Esophagus squamous epithelium (tissue), 4 donors: ENCODE results near the gene RAPGEF4.

Experiments
- POLR2A ChIP-seq, 4 donors: fragments of 450-650 bp; IDR thresholded peaks; one replicate each; pipeline ENCODE4 v1.6.1; 2017; ENCODE audit warnings: antibody characterized with exemption in 4 of 4, mild to moderate bottlenecking in 4 of 4, moderate library complexity in 3 of 4
- TF ChIP-seq, protein P1 (sequence below), 6 experiments: fragments of 450-650 bp in 4 of 6; fragments of 200-600 bp in 2 of 6; sonication (generic) in 2 of 6; IDR thresholded peaks; one replicate each; pipeline ENCODE4 v1.5.1; 2016 to 2019; ENCODE audit warnings: antibody characterized with exemption in 6 of 6, mild to moderate bottlenecking in 4 of 6, moderate library complexity in 4 of 6

DNA sequence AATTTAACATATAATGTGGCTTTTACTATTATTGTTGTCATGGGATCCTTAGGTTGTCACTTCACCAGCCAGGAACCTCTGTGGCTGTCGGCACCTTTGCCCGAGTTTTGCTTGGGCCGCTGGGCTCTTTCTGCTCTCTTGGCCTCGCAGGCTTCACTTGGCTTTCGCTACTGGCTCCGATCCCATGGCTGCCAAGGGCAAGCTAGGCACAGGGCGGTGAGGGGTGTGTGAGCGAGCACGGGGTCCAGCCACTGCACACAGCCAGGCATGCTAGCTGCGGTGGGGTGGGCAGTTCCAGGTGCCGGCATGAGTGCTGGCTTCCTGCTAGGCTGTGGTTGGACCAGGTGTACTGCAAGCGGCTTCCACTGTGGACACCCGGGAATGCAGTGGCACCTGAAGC, 23.4 kb upstream of the RAPGEF4 start:
- TF ChIP-seq, protein P1, sequence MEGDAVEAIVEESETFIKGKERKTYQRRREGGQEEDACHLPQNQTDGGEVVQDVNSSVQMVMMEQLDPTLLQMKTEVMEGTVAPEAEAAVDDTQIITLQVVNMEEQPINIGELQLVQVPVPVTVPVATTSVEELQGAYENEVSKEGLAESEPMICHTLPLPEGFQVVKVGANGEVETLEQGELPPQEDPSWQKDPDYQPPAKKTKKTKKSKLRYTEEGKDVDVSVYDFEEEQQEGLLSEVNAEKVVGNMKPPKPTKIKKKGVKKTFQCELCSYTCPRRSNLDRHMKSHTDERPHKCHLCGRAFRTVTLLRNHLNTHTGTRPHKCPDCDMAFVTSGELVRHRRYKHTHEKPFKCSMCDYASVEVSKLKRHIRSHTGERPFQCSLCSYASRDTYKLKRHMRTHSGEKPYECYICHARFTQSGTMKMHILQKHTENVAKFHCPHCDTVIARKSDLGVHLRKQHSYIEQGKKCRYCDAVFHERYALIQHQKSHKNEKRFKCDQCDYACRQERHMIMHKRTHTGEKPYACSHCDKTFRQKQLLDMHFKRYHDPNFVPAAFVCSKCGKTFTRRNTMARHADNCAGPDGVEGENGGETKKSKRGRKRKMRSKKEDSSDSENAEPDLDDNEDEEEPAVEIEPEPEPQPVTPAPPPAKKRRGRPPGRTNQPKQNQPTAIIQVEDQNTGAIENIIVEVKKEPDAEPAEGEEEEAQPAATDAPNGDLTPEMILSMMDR (IDR thresholded peaks at IDR 0.05), result no peak
- TF ChIP-seq POLR2A (IDR thresholded peaks at IDR 0.05), result no peak
